Keratinocyte (primary cell): ENCODE results near the gene LSM3. TPM values are rescaled to one million over a fixed set of nuclear protein-coding genes. Genes with fewer than 3 reads are reported as not detected.

ENCODE experiments used
- DNase-seq: peaks from one replicate; pipeline ENCODE4 v3.0.0-alpha.2; 2011; ENCODE audit warnings: low read depth, missing footprints, low spot score
- FAIRE-seq: peaks from 2 replicates; lab custom pipeline; 2011; peaks lifted over from hg19 to GRCh38; lab: Jason Lieb, UNC
- H2AFZ ChIP-seq: 2 replicates; pipeline ENCODE4 v1.6.0; 2012; ENCODE audit warnings: low read length, control low read depth, inconsistent platforms; ENCODE audit not compliant: control insufficient read depth
- H3K27ac ChIP-seq: 2 replicates; pipeline ENCODE4 v1.5.1; 2011; ENCODE audit warnings: low read length; ENCODE audit not compliant: control insufficient read depth, insufficient read depth
- H3K27me3 ChIP-seq: 3 replicates; pipeline ENCODE4 v1.6.0; 2011; ENCODE audit warnings: low read length; ENCODE audit not compliant: control insufficient read depth, insufficient read depth; ENCODE audit errors: extremely low read depth
- H3K36me3 ChIP-seq, 2 experiments: 2 replicates in 1 of 2; 3 replicates in 1 of 2; pipeline ENCODE4 v1.5.1; 2011; ENCODE audit warnings: low read length in 2 of 2, mild to moderate bottlenecking in 1 of 2; ENCODE audit not compliant: control insufficient read depth in 2 of 2, insufficient read depth in 2 of 2; ENCODE audit errors: extremely low read depth in 1 of 2
- H3K4me1 ChIP-seq: 3 replicates; pipeline ENCODE4 v1.5.1; 2011; ENCODE audit warnings: low read length; ENCODE audit not compliant: control insufficient read depth, insufficient read depth; ENCODE audit errors: extremely low read depth
- H3K4me2 ChIP-seq: 3 replicates; pipeline ENCODE4 v1.6.0; 2011; ENCODE audit warnings: low read depth, low read length; ENCODE audit not compliant: control insufficient read depth, insufficient read depth; ENCODE audit errors: extremely low read depth
- H3K4me3 ChIP-seq, 3 experiments: fragments of 200-600 bp in 1 of 3; sonication (generic) in 1 of 3; 2 replicates in 2 of 3; 3 replicates in 1 of 3; pipeline ENCODE4 v1.5.1; 2011 to 2016; ENCODE audit warnings: low read length in 3 of 3, mild to moderate bottlenecking in 3 of 3, control low read depth in 2 of 3, inconsistent platforms in 1 of 3, low read depth in 1 of 3, mixed read lengths in 1 of 3, mixed run types in 1 of 3, moderate library complexity in 1 of 3; ENCODE audit not compliant: control insufficient read depth in 2 of 3, insufficient read depth in 2 of 3; ENCODE audit errors: extremely low read depth in 1 of 3
- H3K79me2 ChIP-seq: 2 replicates; pipeline ENCODE4 v1.6.0; 2012; ENCODE audit warnings: low read length; ENCODE audit not compliant: control insufficient read depth, insufficient read depth
- H3K9ac ChIP-seq: 3 replicates; pipeline ENCODE4 v1.6.0; 2011; ENCODE audit warnings: low read length; ENCODE audit not compliant: control insufficient read depth, insufficient read depth; ENCODE audit errors: extremely low read depth
- H3K9me1 ChIP-seq: 3 replicates; pipeline ENCODE4 v1.6.0; 2011; ENCODE audit warnings: low read length; ENCODE audit not compliant: control insufficient read depth, insufficient read depth; ENCODE audit errors: extremely low read depth
- H3K9me3 ChIP-seq: 2 replicates; pipeline ENCODE4 v1.5.1; 2012; ENCODE audit warnings: low read depth, low read length; ENCODE audit not compliant: control insufficient read depth
- H4K20me1 ChIP-seq: 3 replicates; pipeline ENCODE4 v1.6.0; 2011; ENCODE audit warnings: low read length; ENCODE audit not compliant: control insufficient read depth, insufficient read depth; ENCODE audit errors: extremely low read depth
- CTCF ChIP-seq, 3 experiments: IDR thresholded peaks in 1 of 3; conservative IDR thresholded peaks in 1 of 3; optimal IDR thresholded peaks in 1 of 3; 2 replicates in 2 of 3; 3 replicates in 1 of 3; pipeline versions ENCODE3 to v1.5.1; 2011; ENCODE audit warnings: low read length in 3 of 3, mild to moderate bottlenecking in 3 of 3, moderate library complexity in 2 of 3, control low read depth in 1 of 3, inconsistent platforms in 1 of 3; ENCODE audit not compliant: insufficient read depth in 2 of 3; ENCODE audit errors: extremely low read depth in 1 of 3
- EZH2 ChIP-seq: IDR thresholded peaks from one replicate; pipeline ENCODE4 v1.6.1; 2012; ENCODE audit warnings: inconsistent platforms, mild to moderate bottlenecking, low read length, moderate library complexity
- dilution Hi-C: fragments of 300-500 bp; cut with MboI; formaldehyde crosslinking; loops from one replicate; pipeline ENCODE4 v1.7.0; 2020; ENCODE audit warnings: low sequenced_read_pairs; ENCODE audit not compliant: extremely low pct_ligation_motif_present
- polyA plus RNA-seq, 5 experiments: library from polyadenylated mRNA; depleted of rRNA in 3 of 5; stranded (reverse) in 3 of 5; stranded (forward) in 1 of 5; unstranded in 1 of 5; fragments of >200 nt; gene quantifications; 1 replicate in 1 of 5; 2 replicates in 3 of 5; 3 replicates in 1 of 5; pipeline versions ENCODE4 v1.2.1 to v1.2.3, GENCODE V29; 2011 to 2012; ENCODE audit warnings: missing spikeins in 2 of 5, low read depth in 1 of 5, low replicate concordance in 1 of 5

The LSM3 gene
- polyA plus RNA-seq, 1 donor (not counting 4 experiments of a cell fraction or from before 2014, with no cell fraction given), result 26.1 TPM

GRCh38 chr3:14204515-14205284, 26.1 kb downstream of the LSM3 start:
- H3K27ac ChIP-seq, result no peak overlapping the region
- H4K20me1 ChIP-seq, result no peaks in the 10 kb centered on the region
- H3K27me3 ChIP-seq, result no peaks in the 10 kb centered on the region
- H3K36me3 ChIP-seq, result no peaks in the 10 kb centered on the region
- TF ChIP-seq EZH2, result no peak
- TF ChIP-seq CTCF (optimal IDR thresholded peaks at IDR 0.05 in 1 of 3, IDR thresholded peaks at IDR 0.05 in 1 of 3, conservative IDR thresholded peaks at IDR 0.05 in 1 of 3; ENCODE audit: extremely low read depth in 1 of 3, insufficient read depth in 2 of 3, low read length in 3 of 3), result no peak
- H3K4me1 ChIP-seq, result peaks cover 31% of the 10 kb centered on the region
- FAIRE-seq (no peak), DNase-seq (no peak)
- no peak overlapping the region for H3K9ac ChIP-seq
- H3K4me2 ChIP-seq, result no peak overlapping the region
- no peak overlapping the region for H3K4me3 ChIP-seq
- dilution Hi-C loops, result no loop called here
- H3K79me2 ChIP-seq, result no peaks in the 10 kb centered on the region
- H3K9me3 ChIP-seq, result no peaks in the 10 kb centered on the region
- no peak overlapping the region for H2AFZ ChIP-seq
- no peaks in the 10 kb centered on the region for H3K9me1 ChIP-seq

- Histone ChIP-seq H3K9me1 (no peaks in the 10 kb centered on the region), H3K27me3 (no peaks in the 10 kb centered on the region), H3K4me3 (no peak overlapping the region), H2AFZ (no peak overlapping the region), H4K20me1 (no peaks in the 10 kb centered on the region), H3K4me2 (no peak overlapping the region), H3K79me2 (no peaks in the 10 kb centered on the region), H3K36me3 (no peaks in the 10 kb centered on the region), H3K4me1 (peaks cover 12% of the 10 kb centered on the region), H3K9me3 (no peaks in the 10 kb centered on the region), H3K9ac (no peak overlapping the region), H3K27ac (no peak overlapping the region)
- dilution Hi-C loops, result no loop called here
- FAIRE-seq, result no peak
- TF ChIP-seq CTCF (optimal IDR thresholded peaks at IDR 0.05 in 1 of 3, IDR thresholded peaks at IDR 0.05 in 1 of 3, conservative IDR thresholded peaks at IDR 0.05 in 1 of 3; ENCODE audit: extremely low read depth in 1 of 3, insufficient read depth in 2 of 3, low read length in 3 of 3) (peak in 1 of 3 experiments; percentile 10), EZH2 (no peak)
- DNase-seq, result no peak
Measured at GRCh38 chr3:14206548-14207177, 28.0 kb downstream of the LSM3 start.
